NK-92 (cell line): Measurements from ENCODE around the gene RNF180.
"Not testable (repeated sequence)": the region's sequence is repeated elsewhere in the genome, so short reads cannot be mapped to it uniquely, and the experiment has no call there.

Source experiments
- DNase-seq: peaks from one replicate; lab custom pipeline; 2025; ENCODE audit not compliant: unreplicated experiment; lab: John Stamatoyannopoulos, UW

The RNF180 gene

GRCh38 chr5:64176301-64176700 lies 10.7 kb downstream of the RNF180 start:
- DNase-seq = no peak

GRCh38 chr5:64180661-64181343 lies 15.2 kb downstream of the RNF180 start:
- DNase-seq = no peak

DNA sequence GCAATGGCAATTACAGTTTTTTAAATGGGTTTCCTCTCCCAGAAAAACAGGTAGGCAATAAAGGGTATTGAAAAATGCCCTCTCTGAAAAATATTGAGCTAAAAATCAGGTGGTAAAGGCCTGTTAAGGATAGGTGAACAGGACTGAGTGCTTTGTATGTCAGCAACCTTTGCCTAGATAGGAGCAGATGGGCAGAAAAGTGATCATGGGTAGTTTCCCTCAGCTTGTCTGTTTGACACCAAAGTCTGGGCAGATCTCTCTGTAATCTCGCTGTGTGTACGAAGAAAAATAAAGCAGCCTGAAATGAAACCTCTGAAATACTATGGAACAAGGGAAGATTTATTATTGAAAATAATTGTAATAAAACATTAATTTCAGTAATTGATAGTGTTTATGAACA lies 15.8 kb downstream of the RNF180 start:
- DNase-seq = no peak

DNA sequence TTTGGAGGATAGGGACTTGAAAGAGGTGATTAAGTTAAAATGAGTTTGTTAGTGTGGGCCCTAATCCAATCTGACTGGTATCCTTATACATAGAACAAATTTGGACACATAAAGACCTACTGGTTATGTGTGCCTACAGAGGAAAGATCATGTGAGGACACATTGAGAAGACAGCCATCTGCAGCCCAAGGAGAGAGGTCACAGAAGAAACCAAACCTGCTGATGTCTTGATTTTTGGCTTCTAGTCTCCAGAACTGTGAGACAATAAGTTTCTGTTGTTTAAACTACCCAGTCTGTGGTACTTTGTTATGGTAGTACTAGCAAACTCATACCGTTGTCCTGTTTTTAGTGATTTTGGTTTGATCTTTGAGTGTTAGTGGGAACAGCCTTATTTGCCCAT lies 18.3 kb downstream of the RNF180 start:
- no peak for DNase-seq

DNA sequence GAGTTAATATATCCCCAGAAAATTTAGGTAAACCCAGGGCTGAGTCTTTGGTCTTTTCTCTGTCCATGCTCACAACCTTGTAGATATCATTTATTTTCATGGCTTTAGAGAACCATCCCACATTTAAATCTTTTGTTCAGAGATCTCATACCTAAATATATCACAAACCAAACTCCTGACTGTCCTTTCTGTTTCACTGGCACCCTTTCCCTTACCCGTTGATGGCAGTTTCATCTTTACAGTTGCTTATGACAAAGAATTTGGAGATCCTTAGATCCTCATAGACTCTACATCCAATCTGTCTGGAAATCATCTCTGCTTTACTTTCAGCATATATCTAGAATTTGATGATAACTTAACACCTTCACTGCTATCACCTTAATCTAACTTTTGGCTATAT lies 19.2 kb downstream of the RNF180 start:
- DNase-seq = no peak

- DNase-seq = no peak
These were observed 23.1 kb downstream of the RNF180 start for GRCh38 chr5:64188776-64189175.

DNA sequence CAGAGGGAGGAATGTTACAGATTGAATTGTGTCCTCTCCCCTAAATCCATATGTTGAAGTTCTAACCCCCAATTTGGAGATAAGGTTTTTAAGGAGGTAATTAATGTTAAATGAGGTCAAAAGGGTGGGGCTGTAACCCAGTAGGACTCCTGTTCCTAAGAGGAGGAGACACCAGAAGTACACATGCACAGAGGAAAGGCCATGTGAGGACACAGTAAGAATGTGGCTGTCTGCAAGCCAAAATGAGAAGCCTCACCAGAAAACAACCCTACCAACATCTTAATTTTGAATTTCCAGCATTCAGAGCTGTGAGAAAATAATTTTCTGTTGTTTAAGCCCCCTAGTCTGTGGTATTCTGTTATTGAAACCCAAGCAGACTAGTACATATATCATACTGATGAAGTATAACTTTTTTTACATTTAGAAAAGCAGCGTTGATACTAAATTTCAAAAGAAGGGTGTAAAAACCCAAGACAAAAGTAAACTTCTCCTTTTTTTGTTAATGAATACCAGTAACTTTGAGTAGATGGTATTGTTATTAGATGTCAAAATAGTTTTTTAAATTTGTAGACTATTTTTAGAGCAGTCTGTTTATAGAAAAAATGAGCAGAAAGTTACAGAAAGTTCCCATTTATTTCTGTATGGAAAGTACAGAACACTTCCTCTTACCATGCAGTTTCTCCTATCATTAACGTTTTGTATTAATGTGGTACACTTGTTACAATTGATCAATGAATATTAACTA lies 25.1 kb downstream of the RNF180 start:
- no peak for DNase-seq

DNA sequence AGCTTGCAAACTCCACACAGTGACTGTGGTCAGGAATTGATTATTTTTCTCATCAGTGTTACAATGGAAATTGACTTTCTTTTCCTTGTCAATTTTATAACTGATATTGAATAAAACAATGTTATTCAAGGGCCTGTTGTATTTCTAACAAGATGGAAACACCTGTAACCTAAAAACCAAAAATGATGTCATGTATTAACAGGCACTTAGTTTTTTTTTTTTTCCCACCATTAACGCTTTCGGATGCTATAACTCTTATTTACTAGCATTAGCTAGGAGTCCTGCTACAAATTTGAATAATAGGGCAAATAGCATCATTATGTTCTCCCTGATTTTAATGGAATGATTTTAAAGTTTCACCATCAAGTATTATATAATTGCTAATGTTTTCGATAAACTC lies 30.3 kb downstream of the RNF180 start:
- no peak for DNase-seq

- DNase-seq = no peak
These were observed 33.8 kb downstream of the RNF180 start for GRCh38 chr5:64199425-64199824.

DNA sequence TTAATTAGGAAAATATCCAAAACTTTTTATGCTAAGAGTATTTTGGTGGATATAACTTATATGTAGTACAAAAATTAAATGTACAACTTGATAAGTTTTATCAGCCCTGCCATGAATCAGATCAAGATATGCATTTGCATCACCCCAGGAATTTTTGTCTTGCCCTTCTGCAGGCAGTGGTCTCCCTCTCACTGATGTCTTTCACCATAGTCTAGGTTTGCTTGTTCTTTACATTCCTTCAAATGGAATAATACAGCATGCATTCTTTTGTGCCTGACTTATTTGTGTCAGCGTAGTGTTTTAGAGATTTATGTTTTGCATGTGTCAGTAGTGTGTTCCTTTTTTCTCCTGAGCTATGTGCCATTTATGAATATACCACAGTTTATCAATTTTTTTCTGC lies 36.4 kb downstream of the RNF180 start:
- DNase-seq = no peak

DNA sequence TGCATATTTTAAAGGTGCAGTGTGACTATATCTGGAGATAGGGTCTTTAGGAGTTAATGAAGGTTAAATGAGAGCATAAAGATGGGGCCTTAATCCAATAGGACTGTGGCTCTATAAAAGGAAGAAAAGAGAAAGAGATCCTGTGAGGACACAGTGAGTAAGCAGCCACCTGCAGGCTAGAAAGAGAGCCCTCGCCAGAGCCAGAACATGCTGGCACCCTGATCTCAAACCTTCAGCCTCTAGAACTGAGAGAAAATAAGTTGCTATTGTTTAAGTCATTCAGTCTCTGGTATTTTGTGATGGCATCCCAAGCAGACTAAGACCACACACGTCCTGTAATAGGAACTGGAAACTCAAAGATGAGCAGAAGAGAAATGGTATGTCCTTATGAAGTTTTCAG lies 41.0 kb downstream of the RNF180 start:
- no peak for DNase-seq

GRCh38 chr5:64207978-64208377 lies 42.3 kb downstream of the RNF180 start:
- DNase-seq = no peak

- DNase-seq = no peak
These were observed 43.7 kb downstream of the RNF180 start for GRCh38 chr5:64209353-64209752.

DNA sequence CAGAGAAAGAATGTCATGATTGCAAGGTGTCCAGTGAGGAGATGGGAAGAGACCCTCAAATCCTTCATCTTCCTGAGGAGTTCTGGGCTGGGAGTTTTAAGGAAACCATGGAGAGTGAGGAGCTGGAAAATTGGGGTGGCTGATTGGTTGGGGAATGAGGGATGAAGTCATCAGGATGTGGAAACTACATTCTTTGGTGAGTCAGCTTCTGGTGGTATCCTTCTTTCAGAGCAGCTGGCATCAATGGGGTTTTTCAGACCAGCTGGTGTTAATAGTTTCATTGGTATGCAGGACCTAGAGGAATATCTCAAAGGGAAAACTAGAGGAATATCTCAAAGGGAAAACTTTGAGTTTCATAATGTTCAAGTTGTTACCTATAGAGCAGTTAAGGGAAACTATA lies 45.2 kb downstream of the RNF180 start:
- DNase-seq = no peak

- DNase-seq = no peak
These were observed 47.4 kb downstream of the RNF180 start for GRCh38 chr5:64213011-64213410.

DNA sequence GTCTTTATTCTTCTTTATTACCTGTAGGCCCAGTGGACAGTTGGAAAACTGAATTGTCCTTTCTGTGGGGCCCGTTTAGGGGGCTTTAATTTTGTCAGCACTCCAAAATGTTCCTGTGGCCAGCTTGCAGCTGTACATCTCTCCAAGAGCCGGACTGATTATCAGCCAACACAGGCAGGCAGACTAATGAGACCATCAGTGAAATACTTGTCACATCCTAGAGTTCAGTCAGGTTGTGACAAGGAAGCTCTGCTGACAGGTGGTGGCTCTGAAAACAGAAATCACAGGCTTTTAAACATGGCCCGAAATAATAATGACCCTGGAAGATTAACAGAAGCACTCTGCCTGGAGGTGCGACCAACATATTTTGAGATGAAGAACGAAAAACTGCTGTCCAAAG lies 47.9 kb downstream of the RNF180 start:
- no peak for DNase-seq

DNA sequence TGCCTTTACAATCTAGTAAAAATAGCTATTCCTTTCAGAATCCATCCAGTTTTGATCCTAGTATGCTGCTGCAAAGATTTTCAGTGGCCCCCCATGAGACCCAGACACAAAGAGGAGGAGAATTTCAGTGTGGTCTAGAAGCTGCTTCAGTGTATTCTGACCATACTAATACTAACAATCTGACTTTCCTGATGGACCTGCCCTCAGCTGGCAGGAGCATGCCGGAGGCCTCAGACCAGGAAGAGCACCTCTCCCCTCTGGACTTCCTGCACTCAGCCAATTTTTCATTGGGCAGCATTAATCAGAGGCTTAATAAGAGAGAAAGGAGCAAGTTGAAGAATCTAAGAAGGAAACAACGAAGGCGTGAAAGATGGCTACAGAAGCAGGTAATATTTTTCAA lies 48.5 kb downstream of the RNF180 start:
- DNase-seq = no peak

- no peak for DNase-seq
These were observed 56.3 kb downstream of the RNF180 start for GRCh38 chr5:64221911-64222310.

GRCh38 chr5:64225286-64225981 lies 59.8 kb downstream of the RNF180 start:
- not testable (repeated sequence) for DNase-seq

DNA sequence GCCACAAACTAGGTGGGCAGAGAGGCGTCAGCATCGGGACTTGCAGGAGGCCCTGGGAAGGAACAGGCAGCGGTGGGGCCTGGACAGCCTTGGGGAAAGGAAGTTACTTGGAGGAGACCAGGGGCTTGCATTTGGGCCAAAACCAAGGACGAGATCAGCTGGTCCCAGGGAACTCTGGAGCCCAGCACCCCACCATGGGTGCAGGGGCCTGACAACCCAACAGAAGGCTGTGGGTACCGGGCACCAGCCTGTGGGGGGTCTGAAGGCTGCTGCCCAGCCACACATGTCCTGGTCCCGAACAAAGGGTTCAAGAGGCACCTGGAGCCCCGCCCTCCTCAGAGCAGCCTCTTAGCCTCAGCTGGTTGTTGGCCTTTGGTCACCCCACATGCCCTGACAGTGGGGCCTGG lies 61.5 kb downstream of the RNF180 start:
- not testable (repeated sequence) for DNase-seq

GRCh38 chr5:64229163-64229774 lies 63.6 kb downstream of the RNF180 start:
- DNase-seq = no peak

DNA sequence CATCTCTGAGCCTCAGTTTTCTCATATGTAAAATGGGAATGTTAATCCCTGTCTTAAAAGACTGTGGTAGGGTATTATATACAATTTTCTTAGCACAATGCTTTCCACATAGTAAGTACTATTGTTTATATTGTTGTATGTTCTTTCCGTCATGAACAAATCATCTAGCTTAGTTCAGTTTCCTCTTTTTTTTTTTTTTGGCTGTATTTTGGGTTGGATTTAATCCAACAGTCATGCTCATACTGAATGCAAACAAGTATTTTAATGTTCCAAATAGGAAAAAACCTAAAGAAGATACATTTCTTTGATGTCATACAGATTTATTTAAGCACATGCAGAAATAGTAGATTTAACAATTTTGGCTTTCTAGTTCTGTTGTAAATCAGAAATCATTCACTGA lies 95.1 kb downstream of the RNF180 start:
- no peak for DNase-seq
